ENCODE results near the gene MAGEB10.

- TF ChIP-seq POLR2A (IDR thresholded peaks at IDR 0.05), result no peak
- no peak for TF ChIP-seq CTCF (IDR thresholded peaks at IDR 0.05)
- TF ChIP-seq EP300 (IDR thresholded peaks at IDR 0.05), result no peak
Observed at GRCh38 chrX:27775984-27776383, 31.8 kb upstream of the MAGEB10 start.

Data from tibial nerve (tissue), 4 donors.